H1 (cell line): ENCODE results near the gene SLC7A5. TPM values are rescaled to one million over a fixed set of nuclear protein-coding genes. Genes with fewer than 3 reads are reported as not detected.

Source experiments
- SIN3A ChIP-seq, 2 experiments: IDR thresholded peaks in 1 of 2; conservative IDR thresholded peaks in 1 of 2; 2 replicates each; pipeline ENCODE4 v1.6.1; 2011 to 2012; ENCODE audit warnings: low read length in 2 of 2, improper control_type of control experiment in 1 of 2, low read depth in 1 of 2, mild to moderate bottlenecking in 1 of 2
- SIX5 ChIP-seq: IDR thresholded peaks from 2 replicates; pipeline ENCODE4 v1.6.1; 2011; ENCODE audit warnings: mild to moderate bottlenecking, low read depth, low read length
- SUZ12 ChIP-seq: fragments of 200-600 bp; sonication (generic); IDR thresholded peaks from 2 replicates; pipeline ENCODE4 v1.6.1; 2012; ENCODE audit warnings: mild to moderate bottlenecking, inconsistent platforms, low read length, moderate library complexity, mixed read lengths
- polyA plus RNA-seq, 7 experiments: library from polyadenylated mRNA; depleted of rRNA in 3 of 7; stranded (reverse) in 5 of 7; unstranded in 2 of 7; fragments of >200 nt in 5 of 7; fragments of 200-250 nt in 2 of 7; gene quantifications; 1 replicate in 5 of 7; 2 replicates in 1 of 7; 4 replicates in 1 of 7; pipeline versions ENCODE4 v1.2.1 to v1.2.3, GENCODE V29; 2011 to 2013; ENCODE audit warnings: missing spikeins in 2 of 7, mixed read lengths in 2 of 7
- total RNA-seq: library from RNA; stranded (reverse); fragmentation: NEBNext Ultra II Directional; extraction: Animal tissue kit (Norgen Biotek cat#: 25700); gene quantifications from 2 replicates; pipeline ENCODE4 v1.2.1, GENCODE V29; 2021
- TF ChIP-seq, protein P1 (sequence below): fragments of 300-600 bp; sonication (generic); IDR thresholded peaks from 2 replicates; pipeline ENCODE4 v1.7.1; 2012; ENCODE audit warnings: low read length, moderate library complexity, mild to moderate bottlenecking, inconsistent platforms; ENCODE audit not compliant: insufficient replicate concordance

The SLC7A5 gene
- total and polyA plus RNA-seq, 2 of the 8 experiments (the other 6 are each of a cell fraction or from before 2014, with no cell fraction given) = 68.2 to 341 TPM

DNA sequence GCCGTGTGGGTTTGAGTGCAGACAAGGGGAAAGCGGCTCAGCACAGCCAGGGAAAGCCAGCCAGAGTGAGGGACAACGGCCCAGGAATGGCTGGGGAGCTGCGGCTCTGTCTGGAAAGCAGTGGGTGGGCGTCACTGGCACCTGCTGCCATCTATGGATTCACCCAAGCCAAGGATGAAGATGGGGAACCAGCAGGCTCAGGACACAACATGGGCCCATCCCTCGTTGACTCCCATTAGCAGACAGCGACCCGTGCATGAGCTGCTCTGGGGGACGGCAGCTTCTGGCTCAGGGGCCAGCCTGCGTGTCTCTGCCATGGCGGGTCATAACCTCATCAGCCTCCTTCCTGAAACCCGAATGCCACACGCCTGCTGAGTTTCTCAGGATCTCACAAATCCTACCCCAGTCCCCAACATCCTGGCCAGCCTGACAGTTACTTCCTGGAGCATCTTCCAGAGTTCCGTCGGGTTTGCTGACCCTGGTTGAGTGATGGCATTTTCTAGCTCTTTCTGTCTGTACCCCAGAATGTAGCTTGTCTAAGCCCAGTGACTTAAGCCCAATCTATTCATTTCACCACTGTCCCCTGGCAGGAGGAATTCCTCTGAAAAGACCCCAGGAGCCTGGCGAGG, 50.7 kb downstream of the SLC7A5 start (continued):
- TF ChIP-seq, protein P1, sequence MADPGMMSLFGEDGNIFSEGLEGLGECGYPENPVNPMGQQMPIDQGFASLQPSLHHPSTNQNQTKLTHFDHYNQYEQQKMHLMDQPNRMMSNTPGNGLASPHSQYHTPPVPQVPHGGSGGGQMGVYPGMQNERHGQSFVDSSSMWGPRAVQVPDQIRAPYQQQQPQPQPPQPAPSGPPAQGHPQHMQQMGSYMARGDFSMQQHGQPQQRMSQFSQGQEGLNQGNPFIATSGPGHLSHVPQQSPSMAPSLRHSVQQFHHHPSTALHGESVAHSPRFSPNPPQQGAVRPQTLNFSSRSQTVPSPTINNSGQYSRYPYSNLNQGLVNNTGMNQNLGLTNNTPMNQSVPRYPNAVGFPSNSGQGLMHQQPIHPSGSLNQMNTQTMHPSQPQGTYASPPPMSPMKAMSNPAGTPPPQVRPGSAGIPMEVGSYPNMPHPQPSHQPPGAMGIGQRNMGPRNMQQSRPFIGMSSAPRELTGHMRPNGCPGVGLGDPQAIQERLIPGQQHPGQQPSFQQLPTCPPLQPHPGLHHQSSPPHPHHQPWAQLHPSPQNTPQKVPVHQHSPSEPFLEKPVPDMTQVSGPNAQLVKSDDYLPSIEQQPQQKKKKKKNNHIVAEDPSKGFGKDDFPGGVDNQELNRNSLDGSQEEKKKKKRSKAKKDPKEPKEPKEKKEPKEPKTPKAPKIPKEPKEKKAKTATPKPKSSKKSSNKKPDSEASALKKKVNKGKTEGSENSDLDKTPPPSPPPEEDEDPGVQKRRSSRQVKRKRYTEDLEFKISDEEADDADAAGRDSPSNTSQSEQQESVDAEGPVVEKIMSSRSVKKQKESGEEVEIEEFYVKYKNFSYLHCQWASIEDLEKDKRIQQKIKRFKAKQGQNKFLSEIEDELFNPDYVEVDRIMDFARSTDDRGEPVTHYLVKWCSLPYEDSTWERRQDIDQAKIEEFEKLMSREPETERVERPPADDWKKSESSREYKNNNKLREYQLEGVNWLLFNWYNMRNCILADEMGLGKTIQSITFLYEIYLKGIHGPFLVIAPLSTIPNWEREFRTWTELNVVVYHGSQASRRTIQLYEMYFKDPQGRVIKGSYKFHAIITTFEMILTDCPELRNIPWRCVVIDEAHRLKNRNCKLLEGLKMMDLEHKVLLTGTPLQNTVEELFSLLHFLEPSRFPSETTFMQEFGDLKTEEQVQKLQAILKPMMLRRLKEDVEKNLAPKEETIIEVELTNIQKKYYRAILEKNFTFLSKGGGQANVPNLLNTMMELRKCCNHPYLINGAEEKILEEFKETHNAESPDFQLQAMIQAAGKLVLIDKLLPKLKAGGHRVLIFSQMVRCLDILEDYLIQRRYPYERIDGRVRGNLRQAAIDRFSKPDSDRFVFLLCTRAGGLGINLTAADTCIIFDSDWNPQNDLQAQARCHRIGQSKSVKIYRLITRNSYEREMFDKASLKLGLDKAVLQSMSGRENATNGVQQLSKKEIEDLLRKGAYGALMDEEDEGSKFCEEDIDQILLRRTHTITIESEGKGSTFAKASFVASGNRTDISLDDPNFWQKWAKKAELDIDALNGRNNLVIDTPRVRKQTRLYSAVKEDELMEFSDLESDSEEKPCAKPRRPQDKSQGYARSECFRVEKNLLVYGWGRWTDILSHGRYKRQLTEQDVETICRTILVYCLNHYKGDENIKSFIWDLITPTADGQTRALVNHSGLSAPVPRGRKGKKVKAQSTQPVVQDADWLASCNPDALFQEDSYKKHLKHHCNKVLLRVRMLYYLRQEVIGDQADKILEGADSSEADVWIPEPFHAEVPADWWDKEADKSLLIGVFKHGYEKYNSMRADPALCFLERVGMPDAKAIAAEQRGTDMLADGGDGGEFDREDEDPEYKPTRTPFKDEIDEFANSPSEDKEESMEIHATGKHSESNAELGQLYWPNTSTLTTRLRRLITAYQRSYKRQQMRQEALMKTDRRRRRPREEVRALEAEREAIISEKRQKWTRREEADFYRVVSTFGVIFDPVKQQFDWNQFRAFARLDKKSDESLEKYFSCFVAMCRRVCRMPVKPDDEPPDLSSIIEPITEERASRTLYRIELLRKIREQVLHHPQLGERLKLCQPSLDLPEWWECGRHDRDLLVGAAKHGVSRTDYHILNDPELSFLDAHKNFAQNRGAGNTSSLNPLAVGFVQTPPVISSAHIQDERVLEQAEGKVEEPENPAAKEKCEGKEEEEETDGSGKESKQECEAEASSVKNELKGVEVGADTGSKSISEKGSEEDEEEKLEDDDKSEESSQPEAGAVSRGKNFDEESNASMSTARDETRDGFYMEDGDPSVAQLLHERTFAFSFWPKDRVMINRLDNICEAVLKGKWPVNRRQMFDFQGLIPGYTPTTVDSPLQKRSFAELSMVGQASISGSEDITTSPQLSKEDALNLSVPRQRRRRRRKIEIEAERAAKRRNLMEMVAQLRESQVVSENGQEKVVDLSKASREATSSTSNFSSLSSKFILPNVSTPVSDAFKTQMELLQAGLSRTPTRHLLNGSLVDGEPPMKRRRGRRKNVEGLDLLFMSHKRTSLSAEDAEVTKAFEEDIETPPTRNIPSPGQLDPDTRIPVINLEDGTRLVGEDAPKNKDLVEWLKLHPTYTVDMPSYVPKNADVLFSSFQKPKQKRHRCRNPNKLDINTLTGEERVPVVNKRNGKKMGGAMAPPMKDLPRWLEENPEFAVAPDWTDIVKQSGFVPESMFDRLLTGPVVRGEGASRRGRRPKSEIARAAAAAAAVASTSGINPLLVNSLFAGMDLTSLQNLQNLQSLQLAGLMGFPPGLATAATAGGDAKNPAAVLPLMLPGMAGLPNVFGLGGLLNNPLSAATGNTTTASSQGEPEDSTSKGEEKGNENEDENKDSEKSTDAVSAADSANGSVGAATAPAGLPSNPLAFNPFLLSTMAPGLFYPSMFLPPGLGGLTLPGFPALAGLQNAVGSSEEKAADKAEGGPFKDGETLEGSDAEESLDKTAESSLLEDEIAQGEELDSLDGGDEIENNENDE = no peak
- TF ChIP-seq SIX5 (no peak), SIN3A (conservative IDR thresholded peaks at IDR 0.05 in 1 of 2, IDR thresholded peaks at IDR 0.05 in 1 of 2; ENCODE audit: low read depth in 1 of 2, low read length in 2 of 2) (no peak), SUZ12 (no peak)
